GM23338 (cell line): Measurements from ENCODE around the gene TCP10L. TPM values are rescaled to one million over a fixed set of nuclear protein-coding genes. Genes with fewer than 3 reads are reported as not detected.

Experiments used
- ATAC-seq: fragments of 200-7000 bp; cut with Tn5 transposase; 3 replicates; pipeline ENCODE4 v1.9.1; 2020
- DNase-seq: peaks from one replicate; pipeline ENCODE4 v3.0.0-alpha.2; 2015; ENCODE audit warnings: low spot score
- H2AFZ ChIP-seq: fragments of 200-600 bp; sonication (generic); 2 replicates; pipeline ENCODE4 v1.8.0; 2016; ENCODE audit warnings: antibody characterized with exemption, mild to moderate bottlenecking, moderate library complexity
- H3F3A ChIP-seq: fragments of 200-600 bp; sonication (generic); replicated peaks from 2 replicates; pipeline ENCODE4 v1.8.0; 2017; ENCODE audit warnings: antibody characterized with exemption, mixed run types, low read depth
- H3K27ac ChIP-seq: fragments of 200-600 bp; sonication (generic); 2 replicates; pipeline ENCODE4 v1.6.1; 2016; ENCODE audit warnings: low read depth
- H3K27me3 ChIP-seq: fragments of 200-600 bp; sonication (generic); 2 replicates; pipeline ENCODE4 v1.8.0; 2016; ENCODE audit warnings: mild to moderate bottlenecking, mixed run types, moderate library complexity; ENCODE audit not compliant: insufficient read depth
- H3K36me3 ChIP-seq: fragments of 200-600 bp; sonication (generic); 2 replicates; pipeline ENCODE4 v1.8.0; 2016; ENCODE audit warnings: mild to moderate bottlenecking; ENCODE audit not compliant: insufficient read depth
- H3K4me1 ChIP-seq: fragments of 200-600 bp; sonication (generic); 2 replicates; pipeline ENCODE4 v1.8.0; 2016; ENCODE audit warnings: mild to moderate bottlenecking, moderate library complexity; ENCODE audit not compliant: insufficient read depth
- H3K4me2 ChIP-seq: fragments of 200-600 bp; sonication (generic); 2 replicates; pipeline ENCODE4 v1.7.1; 2017; ENCODE audit warnings: mixed run types
- H3K4me3 ChIP-seq: fragments of 200-600 bp; sonication (generic); 2 replicates; pipeline ENCODE4 v1.6.1; 2016; ENCODE audit warnings: mixed run types
- H3K79me2 ChIP-seq: fragments of 200-600 bp; sonication (generic); replicated peaks from 2 replicates; pipeline ENCODE4 v1.8.0; 2017; ENCODE audit warnings: mild to moderate bottlenecking; ENCODE audit not compliant: insufficient read depth
- H3K9me2 ChIP-seq: fragments of 200-600 bp; sonication (generic); 2 replicates; pipeline ENCODE4 v1.8.0; 2017; ENCODE audit not compliant: insufficient read depth
- H4K20me1 ChIP-seq: fragments of 200-600 bp; sonication (generic); replicated peaks from 2 replicates; pipeline ENCODE4 v1.8.0; 2017; ENCODE audit warnings: mild to moderate bottlenecking; ENCODE audit not compliant: insufficient read depth
- H3K27ac Mint-ChIP-seq: 2 replicates; pipeline ENCODE4 v1.8.0; 2020; ENCODE audit warnings: inconsistent platforms, mild to moderate bottlenecking, moderate library complexity, mixed read lengths
- H3K27me3 Mint-ChIP-seq: 3 replicates; pipeline ENCODE4 v1.8.0; 2022; ENCODE audit warnings: low read depth, mild to moderate bottlenecking, moderate library complexity, mixed read lengths, inconsistent platforms; ENCODE audit not compliant: insufficient read depth, poor library complexity
- H3K36me3 Mint-ChIP-seq: 3 replicates; pipeline ENCODE4 v1.8.0; 2021; ENCODE audit warnings: low read depth, mild to moderate bottlenecking, inconsistent platforms, moderate library complexity, mixed read lengths
- H3K4me1 Mint-ChIP-seq: 3 replicates; pipeline ENCODE4 v1.8.0; 2020; ENCODE audit warnings: mild to moderate bottlenecking, inconsistent platforms, mixed read lengths
- H3K4me3 Mint-ChIP-seq: 3 replicates; pipeline ENCODE4 v1.8.0; 2021; ENCODE audit warnings: moderate library complexity, mild to moderate bottlenecking, inconsistent platforms, mixed read lengths
- H3K9me3 Mint-ChIP-seq: 3 replicates; pipeline ENCODE4 v1.8.0; 2020; ENCODE audit warnings: moderate library complexity, mild to moderate bottlenecking, inconsistent platforms, mixed read lengths
- CREB1 ChIP-seq: fragments of 250-450 bp; sonication (Bioruptor Pico); IDR thresholded peaks from 2 replicates; pipeline ENCODE4 v1.5.0; 2020; ENCODE audit warnings: low read depth, mild to moderate bottlenecking, moderate library complexity
- CTCF ChIP-seq, 2 experiments: fragments of 200-600 bp in 1 of 2; sonication (generic) in 1 of 2; conservative IDR thresholded peaks; 2 replicates each; pipeline versions ENCODE4 v1.5.1 to v1.6.1; 2016 to 2017; ENCODE audit warnings: antibody characterized with exemption in 2 of 2, low read depth in 2 of 2, mild to moderate bottlenecking in 2 of 2, moderate library complexity in 1 of 2
- EZH2 ChIP-seq: fragments of 200-600 bp; sonication (generic); IDR thresholded peaks from one replicate; pipeline ENCODE4 v1.8.0; 2017; ENCODE audit warnings: antibody characterized with exemption, mild to moderate bottlenecking, low read depth; ENCODE audit not compliant: unreplicated experiment
- JUNB ChIP-seq: IDR thresholded peaks from one replicate; pipeline ENCODE4 v1.6.1; 2016; ENCODE audit warnings: antibody characterized with exemption; ENCODE audit not compliant: unreplicated experiment
- NANOG ChIP-seq: IDR thresholded peaks from 2 replicates; pipeline ENCODE4 v1.6.1; 2016; ENCODE audit warnings: antibody characterized with exemption, borderline replicate concordance
- ZNF114 ChIP-seq: fragments of 250-450 bp; sonication (Bioruptor Pico); IDR thresholded peaks from 2 replicates; pipeline ENCODE4 v1.5.0; 2020; ENCODE audit warnings: mild to moderate bottlenecking, moderate library complexity
- ZNF331 ChIP-seq: fragments of 250-450 bp; sonication (Bioruptor Pico); IDR thresholded peaks from 2 replicates; pipeline ENCODE4 v1.5.0; 2020; ENCODE audit warnings: low read depth, mild to moderate bottlenecking, moderate library complexity
- polyA plus RNA-seq: library from polyadenylated mRNA; unstranded; fragments of >200 nt; fragmentation: Nextera tagmentation; extraction: Ambion mirVana; gene quantifications from 2 replicates; pipeline ENCODE4 v1.2.1, GENCODE V29; 2016
- total RNA-seq: library from RNA; depleted of rRNA; stranded (reverse); fragments of >200 nt; shearing (Covaris generic); gene quantifications from 2 replicates; pipeline ENCODE4 v1.2.3, GENCODE V29; 2014

Gene TCP10L
- total and polyA plus RNA-seq, 2 experiments from 2014 or later: 0.10 to 0.65 TPM

- no peak overlapping the region for H3K4me3 ChIP-seq
- no peaks in the 10 kb centered on the region for H3K36me3 ChIP-seq
- H3K27ac ChIP-seq: no peak overlapping the region
- Mint-ChIP-seq H3K27me3 (peaks cover 1% of the 10 kb centered on the region), H3K4me3 (no peak overlapping the region), H3K9me3 (no peaks in the 10 kb centered on the region), H3K27ac (no peak overlapping the region), H3K4me1 (peaks cover 7% of the 10 kb centered on the region), H3K36me3 (no peaks in the 10 kb centered on the region)
- ATAC-seq: no peak
- H3K4me1 ChIP-seq: no peaks in the 10 kb centered on the region; the same call in 1 of the 2 replicates
- H3K27me3 ChIP-seq: no peaks in the 10 kb centered on the region
- TF ChIP-seq CTCF (conservative IDR thresholded peaks at IDR 0.05; ENCODE audit: low read depth in 2 of 2): no peak
- no peak for DNase-seq
- H3K79me2 ChIP-seq: no peaks in the 10 kb centered on the region
- no peak overlapping the region for H2AFZ ChIP-seq
- H3K4me2 ChIP-seq: no peak overlapping the region
- no peaks in the 10 kb centered on the region for H4K20me1 ChIP-seq
- no peaks in the 10 kb centered on the region for H3K9me2 ChIP-seq
- H3F3A ChIP-seq: 0 out of 2 replicates have a peak, but pooled peaks cover 2% of the 10 kb centered on the region
Observed at GRCh38 chr21:32549440-32549839, 35.9 kb downstream of the TCP10L start.

- H4K20me1 ChIP-seq: no peaks in the 10 kb centered on the region
- H3K36me3 ChIP-seq: no peaks in the 10 kb centered on the region
- no peaks in the 10 kb centered on the region for H3K79me2 ChIP-seq
- H3K9me2 ChIP-seq: no peaks in the 10 kb centered on the region
- ATAC-seq (no peak), DNase-seq (no peak)
- no peak overlapping the region for H3K4me3 Mint-ChIP-seq
- H3K4me1 Mint-ChIP-seq: peaks cover 7% of the 10 kb centered on the region
- H3K4me1 ChIP-seq: no peaks in the 10 kb centered on the region; the same call in 1 of the 2 replicates
- H3K27me3 Mint-ChIP-seq: peaks cover 1% of the 10 kb centered on the region
- H3K27ac ChIP-seq: no peak overlapping the region
- H3K9me3 Mint-ChIP-seq: no peaks in the 10 kb centered on the region
- H3K27me3 ChIP-seq: no peaks in the 10 kb centered on the region
- no peak overlapping the region for H3K4me2 ChIP-seq
- H3K36me3 Mint-ChIP-seq: no peaks in the 10 kb centered on the region
- H2AFZ ChIP-seq: no peak overlapping the region
- 0 out of 2 replicates have a peak, but pooled peaks cover 2% of the 10 kb centered on the region for H3F3A ChIP-seq
- no peak for TF ChIP-seq CREB1 (CRISPR knock-in tag)
- no peak for TF ChIP-seq ZNF114 (CRISPR knock-in tag)
- TF ChIP-seq EZH2: no peak
- TF ChIP-seq JUNB: no peak
- no peak for TF ChIP-seq ZNF331 (CRISPR knock-in tag)
- no peak for TF ChIP-seq NANOG
- no peak for TF ChIP-seq CTCF (conservative IDR thresholded peaks at IDR 0.05; ENCODE audit: low read depth in 2 of 2)
- no peak overlapping the region for H3K27ac Mint-ChIP-seq
- H3K4me3 ChIP-seq: no peak overlapping the region
Observed at GRCh38 chr21:32548978-32549377, 36.3 kb downstream of the TCP10L start.
